C4-2B (cell line): Measurements from ENCODE around the gene PARP1.
A peak's percentile ranks its signal among the peaks of the same experiment; 100 is the strongest.

Experiments used
- H3K27ac ChIP-seq: fragments of 450-650 bp; 2 replicates; pipeline ENCODE4 v1.5.1; 2017
- ZFX ChIP-seq: fragments of 450-650 bp; IDR thresholded peaks from 2 replicates; pipeline ENCODE4 v1.6.1; 2017
- TF ChIP-seq, protein P1 (sequence below): fragments of 450-650 bp; conservative IDR thresholded peaks from 2 replicates; pipeline ENCODE4 v1.5.1; 2017; ENCODE audit warnings: mild to moderate bottlenecking

The PARP1 gene

DNA sequence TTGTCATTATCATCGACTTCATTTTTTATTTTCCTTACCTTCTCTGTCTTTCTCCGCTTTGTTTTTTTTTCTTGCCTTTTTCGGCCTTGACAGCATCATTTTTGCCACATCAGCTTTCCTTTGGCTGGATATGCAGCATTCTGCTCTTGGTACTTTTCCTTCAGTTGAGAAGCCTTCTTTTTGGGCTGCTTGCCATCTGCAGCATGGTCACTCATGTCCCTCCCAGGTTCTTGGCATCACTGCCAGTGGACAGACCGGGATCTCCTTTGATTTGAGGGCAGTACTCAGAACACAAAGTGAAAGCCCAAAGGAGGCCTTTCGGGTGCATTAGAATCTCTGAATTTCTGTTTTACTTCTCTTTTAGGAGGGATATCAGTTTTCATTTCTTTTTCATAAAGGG is 3.7 kb upstream of the PARP1 start:
- no peak for TF ChIP-seq ZFX
- TF ChIP-seq, protein P1, sequence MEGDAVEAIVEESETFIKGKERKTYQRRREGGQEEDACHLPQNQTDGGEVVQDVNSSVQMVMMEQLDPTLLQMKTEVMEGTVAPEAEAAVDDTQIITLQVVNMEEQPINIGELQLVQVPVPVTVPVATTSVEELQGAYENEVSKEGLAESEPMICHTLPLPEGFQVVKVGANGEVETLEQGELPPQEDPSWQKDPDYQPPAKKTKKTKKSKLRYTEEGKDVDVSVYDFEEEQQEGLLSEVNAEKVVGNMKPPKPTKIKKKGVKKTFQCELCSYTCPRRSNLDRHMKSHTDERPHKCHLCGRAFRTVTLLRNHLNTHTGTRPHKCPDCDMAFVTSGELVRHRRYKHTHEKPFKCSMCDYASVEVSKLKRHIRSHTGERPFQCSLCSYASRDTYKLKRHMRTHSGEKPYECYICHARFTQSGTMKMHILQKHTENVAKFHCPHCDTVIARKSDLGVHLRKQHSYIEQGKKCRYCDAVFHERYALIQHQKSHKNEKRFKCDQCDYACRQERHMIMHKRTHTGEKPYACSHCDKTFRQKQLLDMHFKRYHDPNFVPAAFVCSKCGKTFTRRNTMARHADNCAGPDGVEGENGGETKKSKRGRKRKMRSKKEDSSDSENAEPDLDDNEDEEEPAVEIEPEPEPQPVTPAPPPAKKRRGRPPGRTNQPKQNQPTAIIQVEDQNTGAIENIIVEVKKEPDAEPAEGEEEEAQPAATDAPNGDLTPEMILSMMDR, result no peak
- H3K27ac ChIP-seq, result no peak overlapping the region

GRCh38 chr1:226410958-226411357 is 3.1 kb upstream of the PARP1 start:
- H3K27ac ChIP-seq, result no peak overlapping the region
- TF ChIP-seq, protein P1, result no peak
- TF ChIP-seq ZFX, result no peak

DNA sequence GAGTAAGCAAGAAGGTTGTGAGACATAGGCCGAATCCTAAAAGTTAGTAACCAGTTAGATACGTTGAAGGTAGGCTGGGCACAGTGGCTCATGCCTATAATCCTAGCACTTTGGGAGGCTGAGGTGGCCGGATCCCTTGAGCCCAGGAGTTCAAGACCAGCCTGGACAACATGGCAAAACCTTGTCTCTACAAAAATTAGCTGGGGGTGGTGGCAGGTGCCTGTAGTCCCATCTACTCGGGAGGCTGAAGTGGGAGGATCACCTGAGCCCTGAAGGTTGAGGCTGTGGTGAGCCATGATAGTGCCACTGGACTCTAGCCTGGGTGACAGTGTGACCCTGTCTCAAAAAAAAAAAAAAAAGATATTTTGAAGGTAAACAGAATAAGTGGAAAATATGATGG is 1.5 kb upstream of the PARP1 start:
- H3K27ac ChIP-seq, result no peak overlapping the region
- TF ChIP-seq, protein P1, result no peak
- no peak for TF ChIP-seq ZFX

DNA sequence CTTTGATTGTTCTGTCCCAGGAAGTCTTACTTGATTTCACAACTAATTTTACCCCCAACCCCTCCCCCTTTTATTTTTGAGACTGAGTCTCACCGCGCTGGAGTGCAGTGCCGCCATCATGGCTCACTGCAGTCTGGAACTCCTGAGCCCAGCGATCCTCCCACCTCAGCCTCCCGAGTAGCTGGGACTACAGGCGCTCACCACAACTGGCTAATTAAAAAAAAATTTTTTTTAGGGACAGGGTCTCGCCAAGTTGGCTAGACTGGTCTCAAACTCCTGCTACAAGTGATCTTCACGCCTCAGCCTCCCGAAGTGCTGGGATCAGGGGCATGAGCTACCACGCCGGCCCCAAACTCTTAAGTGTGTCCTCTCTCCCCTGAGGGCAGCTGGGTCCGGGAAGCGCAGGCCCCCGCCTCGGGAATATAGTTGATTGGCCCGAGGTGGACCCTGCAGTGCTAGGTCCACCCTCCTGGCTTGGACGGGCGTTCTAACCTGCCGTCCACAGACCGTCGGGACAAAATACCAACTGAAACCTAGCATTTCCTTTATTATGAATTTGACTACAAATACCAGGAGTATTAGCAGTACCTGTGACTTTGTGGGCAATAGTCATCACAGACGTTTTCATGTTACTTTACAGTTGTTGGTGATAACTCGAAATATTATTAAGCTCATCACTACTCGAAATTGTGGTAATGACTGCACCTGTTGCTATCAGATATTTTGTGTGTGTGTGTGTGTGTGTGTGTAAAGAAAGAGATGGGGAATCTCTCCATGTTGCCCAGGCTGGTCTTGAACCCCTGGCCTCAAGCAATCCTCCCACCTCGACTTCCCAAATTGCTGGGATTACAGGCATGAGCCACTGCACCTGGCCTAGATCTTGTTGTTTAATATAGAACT is 642 bp upstream of the PARP1 start:
- no peak for TF ChIP-seq ZFX
- TF ChIP-seq, protein P1, result peak; percentile 69

GRCh38 chr1:226407199-226407496 is 745 bp downstream of the PARP1 start:
- no peak for TF ChIP-seq ZFX
- TF ChIP-seq, protein P1, result no peak
- H3K27ac ChIP-seq, result peak overlapping the region; percentile 88

More for the DNA sequence above, 642 bp upstream of the PARP1 start:
- peak overlapping the region; percentile 88 for H3K27ac ChIP-seq

DNA sequence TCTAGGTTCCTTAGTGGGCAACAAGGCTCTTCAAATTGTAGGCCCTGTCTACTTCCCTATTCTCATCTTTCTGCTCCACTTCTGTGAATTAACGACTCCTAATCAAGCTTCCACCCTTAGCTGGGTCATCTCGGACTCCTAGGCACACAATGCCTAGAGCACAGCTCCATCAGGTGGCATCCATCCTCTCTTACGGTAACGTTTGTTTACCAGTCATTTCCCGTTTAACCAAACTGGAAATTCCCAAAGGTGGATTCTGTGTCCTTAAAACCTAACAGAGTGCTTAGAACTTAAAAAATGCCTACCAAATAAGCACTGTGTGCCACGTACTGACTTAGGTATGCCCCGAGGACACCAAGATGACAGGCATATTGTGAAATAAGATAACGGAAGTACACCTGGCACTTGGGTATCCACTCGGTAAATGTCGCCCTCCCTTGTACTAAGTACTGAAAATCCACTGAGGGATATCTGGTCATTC is 1.5 kb downstream of the PARP1 start:
- peak overlapping the region; percentile 88 for H3K27ac ChIP-seq
- TF ChIP-seq, protein P1, result no peak
- no peak for TF ChIP-seq ZFX

- no peak overlapping the region; the same call in 1 of the 2 replicates for H3K27ac ChIP-seq
- TF ChIP-seq, protein P1, result no peak
- no peak for TF ChIP-seq ZFX
Observed at GRCh38 chr1:226405411-226405988, 2.4 kb downstream of the PARP1 start.
